GM18873 (cell line): ENCODE measurements around the gene CEACAM3.

Experiments used
- ATAC-seq: cut with Tn5 transposase; IDR thresholded peaks from one replicate; pipeline ENCODE4 v1.9.1; 2021; ENCODE audit warnings: mild to moderate bottlenecking, moderate library complexity, moderate number of reproducible peaks; ENCODE audit not compliant: unreplicated experiment, low FRiP score

The CEACAM3 gene

GRCh38 chr19:41843371-41843770 lies 47.0 kb downstream of the CEACAM3 start:
- ATAC-seq = no peak

GRCh38 chr19:41844601-41845000 lies 48.2 kb downstream of the CEACAM3 start, which contains the start of gene LYPD4:
Gene LYPD4 (minus strand): TSS chr19:41844683. CDS start chr19:41839285, 5,398 bp downstream.
- ATAC-seq = no peak

- ATAC-seq = no peak
Measured at GRCh38 chr19:41845001-41845050, 48.4 kb downstream of the CEACAM3 start, which contains the start of gene DMRTC2. Gene DMRTC2 (plus strand): TSS chr19:41845042. CDS start chr19:41847429, 2,387 bp downstream.

GRCh38 chr19:41845051-41845590 lies 48.7 kb downstream of the CEACAM3 start:
- ATAC-seq = no peak

- no peak for ATAC-seq
Measured at GRCh38 chr19:41847351-41848105, 51.1 kb downstream of the CEACAM3 start.

- no peak for ATAC-seq
Measured at GRCh38 chr19:41848666-41849065, 52.3 kb downstream of the CEACAM3 start.

GRCh38 chr19:41849067-41849466 lies 52.7 kb downstream of the CEACAM3 start:
- no peak for ATAC-seq

GRCh38 chr19:41850381-41850780 lies 54.0 kb downstream of the CEACAM3 start:
- ATAC-seq = no peak

GRCh38 chr19:41851456-41851855 lies 55.1 kb downstream of the CEACAM3 start:
- no peak for ATAC-seq

- no peak for ATAC-seq
Measured at GRCh38 chr19:41853344-41853743, 57.0 kb downstream of the CEACAM3 start.

- no peak for ATAC-seq
Measured at GRCh38 chr19:41853768-41854167, 57.4 kb downstream of the CEACAM3 start.

GRCh38 chr19:41859213-41859617 lies 62.8 kb downstream of the CEACAM3 start:
- ATAC-seq = no peak

- peak; percentile 71 for ATAC-seq
Measured at GRCh38 chr19:41859618-41860418, 63.4 kb downstream of the CEACAM3 start, which contains the start of gene RPS19. Gene RPS19 (plus strand): TSS chr19:41860255. CDS start chr19:41860775, 520 bp downstream.

GRCh38 chr19:41860419-41861115 lies 64.2 kb downstream of the CEACAM3 start:
- ATAC-seq = no peak
